GM12865 (cell line): ENCODE data around the gene SCFD2.

ENCODE experiments used
- DNase-seq: peaks from one replicate; pipeline ENCODE4 v3.0.0; 2010; ENCODE audit warnings: low read depth
- H3K4me3 ChIP-seq: 2 replicates; pipeline ENCODE4 v1.5.1; 2011; ENCODE audit warnings: mild to moderate bottlenecking, low read depth, low read length, control low read depth
- TF ChIP-seq, protein P1 (sequence below): IDR thresholded peaks from 2 replicates; pipeline ENCODE4 v1.5.1; 2011; ENCODE audit warnings: low read length, control low read depth, low read depth, inconsistent platforms; ENCODE audit not compliant: insufficient read depth; ENCODE audit errors: missing control alignments

The SCFD2 gene

GRCh38 chr4:53023677-53024299, 342.1 kb downstream of the SCFD2 start:
- peak; percentile 5 for DNase-seq
- TF ChIP-seq, protein P1, sequence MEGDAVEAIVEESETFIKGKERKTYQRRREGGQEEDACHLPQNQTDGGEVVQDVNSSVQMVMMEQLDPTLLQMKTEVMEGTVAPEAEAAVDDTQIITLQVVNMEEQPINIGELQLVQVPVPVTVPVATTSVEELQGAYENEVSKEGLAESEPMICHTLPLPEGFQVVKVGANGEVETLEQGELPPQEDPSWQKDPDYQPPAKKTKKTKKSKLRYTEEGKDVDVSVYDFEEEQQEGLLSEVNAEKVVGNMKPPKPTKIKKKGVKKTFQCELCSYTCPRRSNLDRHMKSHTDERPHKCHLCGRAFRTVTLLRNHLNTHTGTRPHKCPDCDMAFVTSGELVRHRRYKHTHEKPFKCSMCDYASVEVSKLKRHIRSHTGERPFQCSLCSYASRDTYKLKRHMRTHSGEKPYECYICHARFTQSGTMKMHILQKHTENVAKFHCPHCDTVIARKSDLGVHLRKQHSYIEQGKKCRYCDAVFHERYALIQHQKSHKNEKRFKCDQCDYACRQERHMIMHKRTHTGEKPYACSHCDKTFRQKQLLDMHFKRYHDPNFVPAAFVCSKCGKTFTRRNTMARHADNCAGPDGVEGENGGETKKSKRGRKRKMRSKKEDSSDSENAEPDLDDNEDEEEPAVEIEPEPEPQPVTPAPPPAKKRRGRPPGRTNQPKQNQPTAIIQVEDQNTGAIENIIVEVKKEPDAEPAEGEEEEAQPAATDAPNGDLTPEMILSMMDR, result no peak
- no peak overlapping the region for H3K4me3 ChIP-seq

- TF ChIP-seq, protein P1, result no peak
- no peak overlapping the region for H3K4me3 ChIP-seq
- DNase-seq, result no peak
Measured at GRCh38 chr4:53022513-53023100, 343.3 kb downstream of the SCFD2 start.

DNA sequence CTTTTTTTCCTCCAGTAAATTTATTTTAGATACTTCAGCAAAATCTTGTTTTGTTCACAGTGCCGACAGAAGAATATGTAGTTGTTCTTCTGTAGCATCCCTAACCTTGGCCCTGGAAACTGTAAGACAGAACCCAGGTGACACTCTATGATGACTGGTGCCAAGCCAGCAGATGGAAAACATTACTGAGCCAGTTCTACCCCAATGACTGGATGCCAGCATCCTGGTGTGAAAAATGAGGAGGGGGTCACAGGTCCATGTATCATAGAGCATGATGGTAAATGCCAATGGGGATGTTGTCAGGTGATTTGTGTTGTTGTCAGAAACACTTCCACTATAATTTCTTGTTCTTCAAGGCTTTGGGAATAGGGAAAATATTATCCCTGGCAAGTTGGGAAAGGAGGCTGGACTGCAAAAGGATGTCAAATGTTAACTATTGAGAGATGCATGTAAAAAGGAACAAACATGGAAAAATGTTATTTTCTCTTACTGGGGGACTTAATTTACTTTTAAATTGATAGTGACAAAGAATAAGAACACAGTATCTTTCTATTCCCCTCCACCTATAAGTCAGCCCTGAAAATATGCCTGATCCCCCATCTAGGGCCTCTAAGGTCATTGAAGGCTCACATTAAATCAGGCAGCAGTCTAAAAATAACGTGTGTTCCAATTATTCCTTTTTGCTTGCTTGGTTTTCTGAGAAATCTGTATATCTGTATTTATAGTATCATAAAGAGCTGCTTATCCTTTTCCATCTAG, 343.9 kb downstream of the SCFD2 start:
- TF ChIP-seq, protein P1, result no peak
- DNase-seq, result no peak
- no peak overlapping the region for H3K4me3 ChIP-seq

- no peak for DNase-seq
- H3K4me3 ChIP-seq, result no peak overlapping the region
- TF ChIP-seq, protein P1, result no peak
Measured at GRCh38 chr4:53019485-53020382, 346.1 kb downstream of the SCFD2 start.

- H3K4me3 ChIP-seq, result no peak overlapping the region
- TF ChIP-seq, protein P1, result no peak
- no peak for DNase-seq
Measured at GRCh38 chr4:53018471-53018870, 347.4 kb downstream of the SCFD2 start.

DNA sequence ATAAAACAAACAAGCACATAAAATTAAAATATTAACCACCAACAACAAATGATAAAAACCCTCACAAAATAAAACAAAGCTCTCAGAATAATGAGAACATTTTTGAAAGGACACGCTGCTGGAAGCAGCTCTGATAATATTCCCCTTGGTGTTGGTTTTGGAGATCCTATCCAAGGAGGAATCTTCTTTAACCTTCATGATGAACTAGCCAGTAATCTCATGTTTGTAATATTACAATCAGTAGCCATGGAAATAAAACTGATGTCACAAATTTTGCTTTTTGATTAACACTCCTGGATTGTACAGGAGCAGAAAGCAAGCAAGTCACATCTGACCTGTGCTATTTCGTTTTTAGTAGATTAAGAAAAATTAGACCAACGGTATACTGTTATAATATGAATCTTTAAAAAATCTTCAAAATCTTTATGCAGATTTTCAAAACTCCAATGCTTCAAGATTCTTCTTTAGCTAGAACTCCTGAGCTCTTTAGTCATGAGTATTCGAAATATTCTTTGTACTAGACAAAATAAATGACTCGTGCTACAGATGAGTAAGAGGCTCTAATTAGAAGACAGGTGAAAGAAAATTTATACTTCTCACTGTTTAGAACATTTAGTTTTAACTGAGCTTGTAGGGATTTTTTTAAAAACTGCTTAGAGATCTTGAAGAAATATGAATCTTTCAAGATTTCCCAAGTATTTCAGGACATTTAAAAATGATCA, 349.6 kb downstream of the SCFD2 start:
- TF ChIP-seq, protein P1, result no peak
- DNase-seq, result no peak
- no peak overlapping the region for H3K4me3 ChIP-seq
